ENCODE results near the gene F2RL3.
A peak's percentile ranks its signal among the peaks of the same experiment; 100 is the strongest.

The F2RL3 gene

DNA sequence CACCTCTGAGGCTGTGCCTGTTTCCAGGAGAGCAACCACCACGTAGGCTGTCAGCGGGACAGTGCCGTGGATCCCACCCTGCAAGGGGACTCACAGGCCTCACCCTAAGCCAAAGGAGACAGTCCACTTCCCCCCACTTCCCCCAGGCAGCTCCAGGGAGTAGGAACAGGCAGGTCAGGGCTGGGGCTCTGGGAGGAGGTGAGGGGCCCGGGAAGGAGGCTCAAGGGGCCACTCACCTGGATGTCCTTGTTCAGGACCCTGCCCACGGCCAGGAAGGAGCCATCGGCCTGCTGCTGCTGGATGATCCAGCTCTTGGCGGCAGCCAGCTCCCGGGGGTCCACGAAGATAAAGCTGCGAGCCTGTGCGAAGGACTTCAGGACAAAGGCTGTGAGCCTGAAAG is 25.6 kb downstream of the F2RL3 start:
- Histone ChIP-seq H3K36me3 (ENCODE audit: control insufficient read depth in 1 of 2, insufficient read depth in 2 of 2, low read length in 2 of 2) (no peaks in the 10 kb centered on the region), H3K4me1 (ENCODE audit: control insufficient read depth in 1 of 2, insufficient read depth in 2 of 2, low read length in 2 of 2) (no peaks in the 10 kb centered on the region), H3K4me3 (ENCODE audit: low read depth in 1 of 2, low read length in 2 of 2) (no peak overlapping the region), H3K9me3 (ENCODE audit: control insufficient read depth in 1 of 2, low read length in 2 of 2) (peaks cover 17 to 37% of the 10 kb centered on the region in 2 donors), H3K27me3 (ENCODE audit: low read depth, low read length) (no peaks in the 10 kb centered on the region), H3K27ac (ENCODE audit: low read length) (no peak overlapping the region)

DNA sequence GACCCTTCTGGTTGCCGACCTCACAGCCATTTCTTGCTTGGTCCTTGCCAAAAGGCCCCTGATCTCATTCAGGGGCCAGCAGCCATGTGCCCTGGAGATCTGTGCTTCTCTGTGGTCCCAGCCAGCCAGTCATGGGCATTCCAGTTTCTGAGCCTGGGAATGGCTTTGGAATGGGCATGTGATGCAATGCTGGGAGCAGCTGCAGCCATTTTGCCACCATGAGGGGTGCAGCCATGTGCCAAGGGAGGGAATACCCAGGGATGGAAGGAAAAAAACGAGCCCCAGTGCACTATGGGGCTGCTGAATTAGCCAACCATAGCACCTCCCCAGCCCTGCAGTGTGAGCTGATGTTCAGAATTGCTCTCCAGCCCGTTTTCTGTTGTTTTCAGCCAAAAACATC is 26.3 kb downstream of the F2RL3 start:
- Histone ChIP-seq H3K27ac (ENCODE audit: low read length) (no peak overlapping the region), H3K27me3 (ENCODE audit: low read depth, low read length) (no peaks in the 10 kb centered on the region), H3K4me1 (ENCODE audit: control insufficient read depth in 1 of 2, insufficient read depth in 2 of 2, low read length in 2 of 2) (no peaks in the 10 kb centered on the region), H3K36me3 (ENCODE audit: control insufficient read depth in 1 of 2, insufficient read depth in 2 of 2, low read length in 2 of 2) (no peaks in the 10 kb centered on the region), H3K9me3 (ENCODE audit: control insufficient read depth in 1 of 2, low read length in 2 of 2) (peaks cover 17 to 43% of the 10 kb centered on the region in 2 donors), H3K4me3 (ENCODE audit: low read depth in 1 of 2, low read length in 2 of 2) (peak overlapping the region in 1 of 2 donors; percentile 6)

DNA sequence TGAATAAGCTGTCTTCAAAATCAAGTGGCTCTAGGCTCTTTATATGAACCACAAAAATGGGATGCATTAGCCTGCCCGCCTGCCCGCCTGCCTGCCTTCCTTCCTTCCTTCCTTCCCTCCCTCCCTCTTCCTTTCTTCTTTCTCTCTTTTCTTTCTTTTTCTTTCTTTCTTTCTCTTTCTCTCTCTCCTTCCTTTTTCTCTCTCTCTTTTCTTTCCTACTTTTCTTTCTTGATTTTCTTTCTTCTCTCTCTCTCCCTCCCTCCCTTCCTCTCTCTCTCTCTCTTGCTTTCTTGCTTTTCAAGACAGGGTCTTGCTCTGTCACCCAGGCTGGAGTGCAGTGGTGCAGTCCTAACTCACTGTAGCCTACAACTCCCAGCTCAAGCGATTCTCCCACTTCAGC is 26.9 kb downstream of the F2RL3 start:
- Histone ChIP-seq H3K4me3 (ENCODE audit: low read depth in 1 of 2, low read length in 2 of 2) (no peak overlapping the region), H3K27me3 (ENCODE audit: low read depth, low read length) (no peaks in the 10 kb centered on the region), H3K9me3 (ENCODE audit: control insufficient read depth in 1 of 2, low read length in 2 of 2) (peaks cover 17 to 43% of the 10 kb centered on the region in 2 donors), H3K36me3 (ENCODE audit: control insufficient read depth in 1 of 2, insufficient read depth in 2 of 2, low read length in 2 of 2) (no peaks in the 10 kb centered on the region), H3K4me1 (ENCODE audit: control insufficient read depth in 1 of 2, insufficient read depth in 2 of 2, low read length in 2 of 2) (no peaks in the 10 kb centered on the region), H3K27ac (ENCODE audit: low read length) (no peak overlapping the region)

DNA sequence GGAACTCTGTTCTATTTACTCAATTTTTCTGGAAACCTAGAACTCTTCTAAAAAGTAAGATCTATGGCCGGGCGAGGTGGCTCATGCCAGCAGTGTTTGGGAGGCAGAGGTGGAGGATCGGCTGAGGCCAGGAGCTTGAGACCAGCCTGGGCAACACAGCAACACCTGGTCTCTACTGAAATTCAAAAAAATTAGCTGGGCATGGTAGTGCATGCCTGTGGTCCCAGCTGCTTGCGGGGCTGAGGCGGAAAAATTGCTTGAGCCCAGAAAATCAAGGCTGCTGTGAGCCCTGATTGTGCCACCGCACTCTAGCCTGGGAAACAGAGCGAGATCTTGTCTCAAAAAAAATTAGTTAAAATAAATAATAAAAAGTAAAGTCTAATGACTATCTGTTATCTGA is 28.6 kb downstream of the F2RL3 start:
- Histone ChIP-seq H3K36me3 (ENCODE audit: control insufficient read depth in 1 of 2, insufficient read depth in 2 of 2, low read length in 2 of 2) (no peaks in the 10 kb centered on the region), H3K4me1 (ENCODE audit: control insufficient read depth in 1 of 2, insufficient read depth in 2 of 2, low read length in 2 of 2) (no peaks in the 10 kb centered on the region), H3K27ac (ENCODE audit: low read length) (no peak overlapping the region), H3K4me3 (ENCODE audit: low read depth in 1 of 2, low read length in 2 of 2) (no peak overlapping the region), H3K9me3 (ENCODE audit: control insufficient read depth in 1 of 2, low read length in 2 of 2) (peaks cover 17 to 42% of the 10 kb centered on the region in 2 donors), H3K27me3 (ENCODE audit: low read depth, low read length) (no peaks in the 10 kb centered on the region)

DNA sequence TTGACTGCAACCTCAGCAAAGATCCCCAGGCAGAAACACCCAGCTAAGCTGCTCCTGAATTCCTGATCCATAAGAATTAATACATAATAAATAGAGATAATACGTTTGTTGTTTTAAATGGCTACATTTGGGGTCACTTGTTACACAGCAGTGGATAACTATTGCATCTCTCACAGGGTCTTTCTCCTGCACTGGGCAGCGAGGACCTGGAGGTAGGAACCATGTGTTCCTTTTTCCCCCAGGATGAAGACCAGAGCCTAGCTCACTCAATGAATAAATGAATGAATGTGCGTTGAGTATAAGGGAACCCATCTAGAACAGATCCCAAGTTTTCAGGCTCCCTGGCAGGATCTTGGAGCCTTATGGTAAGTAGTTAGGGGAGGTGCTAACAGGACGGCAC is 30.7 kb downstream of the F2RL3 start:
- no peaks in the 10 kb centered on the region for H3K4me1 ChIP-seq (ENCODE audit: control insufficient read depth in 1 of 2, insufficient read depth in 2 of 2, low read length in 2 of 2)
- no peaks in the 10 kb centered on the region for H3K36me3 ChIP-seq (ENCODE audit: control insufficient read depth in 1 of 2, insufficient read depth in 2 of 2, low read length in 2 of 2)
- H3K9me3 ChIP-seq (ENCODE audit: control insufficient read depth in 1 of 2, low read length in 2 of 2) = peaks cover 0 to 21% of the 10 kb centered on the region in 2 donors
- no peak overlapping the region for H3K4me3 ChIP-seq (ENCODE audit: low read depth in 1 of 2, low read length in 2 of 2)
- H3K27ac ChIP-seq (ENCODE audit: low read length) = no peak overlapping the region
- H3K27me3 ChIP-seq (ENCODE audit: low read depth, low read length) = no peaks in the 10 kb centered on the region

DNA sequence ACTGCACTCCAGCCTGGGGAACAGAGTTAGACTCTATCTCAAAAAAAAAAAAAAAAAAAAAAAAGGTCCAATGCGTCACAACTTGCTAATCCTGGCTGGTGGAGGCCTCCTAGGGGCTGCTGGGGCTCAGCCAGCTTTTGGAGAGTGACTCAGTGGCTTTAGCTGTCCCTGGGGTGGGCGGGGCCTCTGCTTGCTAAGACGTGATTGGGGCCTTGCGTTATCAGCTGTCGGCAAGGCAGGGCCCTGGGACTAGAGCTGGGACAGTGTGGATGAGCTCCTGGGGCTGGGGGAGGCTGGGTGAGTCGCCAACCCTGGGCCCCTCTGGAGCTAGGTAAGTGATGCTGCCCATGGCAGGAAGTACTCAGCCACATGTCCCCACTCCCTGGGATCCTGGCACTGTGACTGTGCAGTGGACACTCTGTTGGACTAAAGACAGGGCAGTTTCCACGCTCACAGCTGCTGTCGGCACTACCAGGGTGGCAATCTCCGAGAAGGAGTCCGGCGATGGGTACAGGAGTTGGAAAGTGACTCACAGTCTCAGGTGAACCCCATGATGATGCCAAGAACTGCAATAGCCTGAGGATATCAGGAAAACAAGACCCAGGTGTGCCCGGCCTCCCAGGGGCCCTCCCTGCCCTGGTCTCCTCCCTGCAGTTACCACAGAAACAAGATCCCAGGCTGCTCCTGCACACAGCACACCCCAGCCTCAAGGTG is 32.2 kb downstream of the F2RL3 start:
- Histone ChIP-seq H3K4me1 (ENCODE audit: control insufficient read depth in 1 of 2, insufficient read depth in 2 of 2, low read length in 2 of 2) (no peaks in the 10 kb centered on the region), H3K36me3 (ENCODE audit: control insufficient read depth in 1 of 2, insufficient read depth in 2 of 2, low read length in 2 of 2) (no peaks in the 10 kb centered on the region), H3K27me3 (ENCODE audit: low read depth, low read length) (no peaks in the 10 kb centered on the region), H3K27ac (ENCODE audit: low read length) (no peak overlapping the region), H3K9me3 (ENCODE audit: control insufficient read depth in 1 of 2, low read length in 2 of 2) (peaks cover 0 to 17% of the 10 kb centered on the region in 2 donors), H3K4me3 (ENCODE audit: low read depth in 1 of 2, low read length in 2 of 2) (no peak overlapping the region)

DNA sequence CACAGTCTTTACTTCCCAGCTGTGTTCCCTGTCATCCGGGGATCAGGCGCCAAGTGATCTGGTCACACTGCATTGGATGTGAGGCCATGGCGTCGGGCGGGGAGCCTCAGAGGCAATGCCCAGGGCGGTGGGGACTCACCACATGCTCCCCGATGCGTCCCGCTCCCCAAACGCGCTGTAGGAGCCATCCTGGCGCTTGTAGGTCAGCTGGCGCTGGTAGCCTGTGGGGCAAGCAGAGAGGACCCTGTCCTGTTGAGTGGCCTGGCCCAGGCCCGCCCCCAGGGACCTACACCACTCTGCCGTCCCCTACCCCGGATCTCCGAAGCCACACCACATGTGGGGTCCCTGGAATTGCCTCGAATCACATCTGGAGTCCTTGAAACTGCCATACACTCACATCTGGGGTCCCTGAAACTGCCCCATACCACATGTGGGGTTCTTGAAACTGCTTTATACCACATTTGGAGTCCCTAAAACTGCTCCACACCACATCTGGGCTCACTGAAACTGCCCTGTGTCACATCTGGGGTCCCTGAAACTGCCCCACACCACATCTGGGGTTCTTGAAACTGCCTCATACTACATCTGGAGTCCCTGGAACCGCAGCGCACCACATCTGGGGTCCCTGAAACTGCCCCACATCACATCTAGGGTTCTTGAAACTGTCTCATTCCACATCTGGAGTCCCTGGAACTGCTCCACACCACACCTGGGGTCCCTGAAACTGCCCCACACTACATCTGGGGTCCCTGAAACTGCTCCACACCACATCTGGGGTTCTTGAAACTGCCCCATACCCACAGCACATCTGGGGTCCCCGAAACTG is 33.2 kb downstream of the F2RL3 start:
- Histone ChIP-seq H3K4me1 (ENCODE audit: control insufficient read depth in 1 of 2, insufficient read depth in 2 of 2, low read length in 2 of 2) (no peaks in the 10 kb centered on the region), H3K4me3 (ENCODE audit: low read depth in 1 of 2, low read length in 2 of 2) (no peak overlapping the region), H3K36me3 (ENCODE audit: control insufficient read depth in 1 of 2, insufficient read depth in 2 of 2, low read length in 2 of 2) (no peaks in the 10 kb centered on the region), H3K27me3 (ENCODE audit: low read depth, low read length) (no peaks in the 10 kb centered on the region), H3K27ac (ENCODE audit: low read length) (no peak overlapping the region), H3K9me3 (ENCODE audit: control insufficient read depth in 1 of 2, low read length in 2 of 2) (peaks cover 0 to 17% of the 10 kb centered on the region in 2 donors)

DNA sequence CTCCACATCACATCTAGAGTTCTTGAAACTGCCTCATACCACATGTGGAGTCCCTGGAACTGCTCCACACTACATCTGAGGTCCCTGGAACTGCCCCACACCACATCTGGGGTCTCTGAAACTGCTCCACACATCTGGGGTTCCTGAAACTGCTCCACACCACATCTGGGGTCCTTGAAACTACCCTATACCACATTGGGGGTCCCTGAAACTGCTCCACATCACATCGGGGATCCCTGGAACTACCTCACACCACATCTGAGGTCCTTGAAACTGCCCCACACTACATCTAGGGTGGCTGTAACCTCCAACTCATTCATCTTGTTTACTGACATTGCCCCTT is 33.8 kb downstream of the F2RL3 start:
- H3K4me1 ChIP-seq (ENCODE audit: control insufficient read depth in 1 of 2, insufficient read depth in 2 of 2, low read length in 2 of 2) = no peaks in the 10 kb centered on the region
- no peaks in the 10 kb centered on the region for H3K27me3 ChIP-seq (ENCODE audit: low read depth, low read length)
- peaks cover 0 to 15% of the 10 kb centered on the region in 2 donors for H3K9me3 ChIP-seq (ENCODE audit: control insufficient read depth in 1 of 2, low read length in 2 of 2)
- no peaks in the 10 kb centered on the region for H3K36me3 ChIP-seq (ENCODE audit: control insufficient read depth in 1 of 2, insufficient read depth in 2 of 2, low read length in 2 of 2)
- H3K4me3 ChIP-seq (ENCODE audit: low read depth in 1 of 2, low read length in 2 of 2) = no peak overlapping the region
- no peak overlapping the region for H3K27ac ChIP-seq (ENCODE audit: low read length)

DNA sequence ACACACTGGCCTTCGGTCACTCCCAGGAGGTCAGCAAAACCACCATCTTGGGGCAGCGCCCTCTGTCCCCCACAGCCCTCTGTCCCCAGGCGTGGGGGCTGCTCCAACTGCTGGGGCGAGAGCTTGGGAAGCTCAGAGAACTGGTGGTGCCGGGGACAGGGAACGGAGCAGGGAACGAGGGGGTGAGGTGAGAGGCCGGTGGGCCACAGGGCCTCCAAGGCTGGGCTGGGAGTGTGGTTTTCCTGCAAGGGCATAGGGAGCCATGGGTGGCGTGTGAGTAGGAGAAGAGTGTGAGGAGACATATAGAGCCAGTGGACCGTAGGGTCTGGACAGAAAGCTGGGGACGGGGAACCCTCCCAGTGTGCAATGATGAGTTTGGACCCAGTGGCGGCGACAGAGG is 34.1 kb downstream of the F2RL3 start:
- Histone ChIP-seq H3K36me3 (ENCODE audit: control insufficient read depth in 1 of 2, insufficient read depth in 2 of 2, low read length in 2 of 2) (no peaks in the 10 kb centered on the region), H3K9me3 (ENCODE audit: control insufficient read depth in 1 of 2, low read length in 2 of 2) (peaks cover 0 to 15% of the 10 kb centered on the region in 2 donors), H3K27me3 (ENCODE audit: low read depth, low read length) (no peaks in the 10 kb centered on the region), H3K4me3 (ENCODE audit: low read depth in 1 of 2, low read length in 2 of 2) (no peak overlapping the region), H3K27ac (ENCODE audit: low read length) (no peak overlapping the region), H3K4me1 (ENCODE audit: control insufficient read depth in 1 of 2, insufficient read depth in 2 of 2, low read length in 2 of 2) (no peaks in the 10 kb centered on the region)

DNA sequence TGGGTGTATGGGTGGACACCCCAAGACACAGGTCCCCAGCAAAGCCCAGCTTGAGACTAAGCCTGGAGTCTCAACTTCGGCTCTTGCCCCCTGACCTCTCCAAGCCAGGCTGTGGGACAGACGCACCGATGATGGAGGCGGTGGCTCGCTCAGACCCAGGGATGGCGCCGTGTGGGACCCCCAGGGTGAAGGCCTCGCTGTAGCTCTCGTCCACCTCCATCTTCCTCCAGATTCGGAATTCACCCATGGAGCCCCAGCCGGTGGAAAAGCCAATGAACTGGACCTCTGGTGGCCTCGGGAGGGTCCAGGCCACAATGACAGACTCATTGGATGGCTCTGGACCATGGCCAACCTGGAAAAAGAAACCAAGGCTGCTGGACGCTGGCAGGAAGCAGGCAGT is 39.1 kb downstream of the F2RL3 start:
- H3K4me1 ChIP-seq (ENCODE audit: control insufficient read depth in 1 of 2, insufficient read depth in 2 of 2, low read length in 2 of 2) = no peaks in the 10 kb centered on the region
- H3K4me3 ChIP-seq (ENCODE audit: low read depth in 1 of 2, low read length in 2 of 2) = no peak overlapping the region
- H3K9me3 ChIP-seq (ENCODE audit: control insufficient read depth in 1 of 2, low read length in 2 of 2) = peaks cover 0 to 9% of the 10 kb centered on the region in 2 donors
- no peaks in the 10 kb centered on the region for H3K27me3 ChIP-seq (ENCODE audit: low read depth, low read length)
- no peaks in the 10 kb centered on the region for H3K36me3 ChIP-seq (ENCODE audit: control insufficient read depth in 1 of 2, insufficient read depth in 2 of 2, low read length in 2 of 2)
- H3K27ac ChIP-seq (ENCODE audit: low read length) = no peak overlapping the region

DNA sequence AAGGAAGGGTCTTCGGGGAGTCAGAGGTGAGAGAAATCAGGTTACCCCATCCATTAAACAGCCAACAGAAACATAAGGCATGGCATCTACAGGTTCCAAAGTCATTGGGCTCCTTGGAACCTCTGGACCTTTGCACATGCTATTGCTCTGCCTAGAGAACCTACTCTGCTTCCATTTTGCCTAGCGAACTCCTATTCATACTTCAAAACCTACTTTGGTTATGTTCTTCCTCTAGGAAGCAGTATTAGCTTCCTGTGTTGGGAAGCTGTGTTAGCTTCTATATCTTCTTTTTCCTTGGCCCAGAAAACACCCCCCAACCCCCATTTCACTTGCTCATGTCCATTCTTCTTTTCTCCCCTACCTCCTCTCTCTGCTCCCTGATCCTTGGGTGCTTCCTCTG is 39.6 kb downstream of the F2RL3 start:
- Histone ChIP-seq H3K4me3 (ENCODE audit: low read depth in 1 of 2, low read length in 2 of 2) (no peak overlapping the region), H3K4me1 (ENCODE audit: control insufficient read depth in 1 of 2, insufficient read depth in 2 of 2, low read length in 2 of 2) (no peaks in the 10 kb centered on the region), H3K36me3 (ENCODE audit: control insufficient read depth in 1 of 2, insufficient read depth in 2 of 2, low read length in 2 of 2) (no peaks in the 10 kb centered on the region), H3K9me3 (ENCODE audit: control insufficient read depth in 1 of 2, low read length in 2 of 2) (peaks cover 0 to 9% of the 10 kb centered on the region in 2 donors), H3K27me3 (ENCODE audit: low read depth, low read length) (no peaks in the 10 kb centered on the region), H3K27ac (ENCODE audit: low read length) (no peak overlapping the region)
